ENCODE measurements around the gene CMA1. TPM values are rescaled to one million over a fixed set of nuclear protein-coding genes. Genes with fewer than 3 reads are reported as not detected.
A peak's percentile ranks its signal among the peaks of the same experiment; 100 is the strongest.

The CMA1 gene
- total RNA-seq, 1 experiment from 2014 or later: not detected

DNA sequence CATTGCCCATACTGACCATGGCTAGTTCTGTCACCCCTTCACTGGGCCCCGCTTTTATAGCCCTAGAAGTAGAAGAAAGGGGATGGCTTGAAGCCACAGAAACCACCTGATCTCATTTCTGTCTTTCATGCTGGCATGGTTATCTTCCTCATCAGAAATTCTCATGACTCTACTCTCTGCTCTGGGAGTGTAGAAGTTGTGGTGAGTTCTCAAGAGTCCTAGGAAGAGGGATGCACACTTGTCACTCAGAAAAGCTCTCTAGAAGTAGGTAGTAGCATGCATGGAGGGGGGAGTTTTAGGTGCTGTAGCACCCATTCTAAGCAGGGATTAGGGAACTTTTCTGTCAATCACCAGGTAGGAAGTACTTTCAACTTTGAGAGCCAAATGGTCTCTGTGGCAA lies 6.1 kb upstream of the CMA1 start:
- Histone ChIP-seq H3K27ac (ENCODE audit: low read length) (no peak overlapping the region), H3K4me3 (ENCODE audit: low read depth in 2 of 2, low read length in 2 of 2) (no peak overlapping the region), H3K9me3 (ENCODE audit: control insufficient read depth, insufficient read depth, low read depth, low read length) (no peaks in the 10 kb centered on the region), H3K27me3 (ENCODE audit: control insufficient read depth, insufficient read depth, low read length) (no peaks in the 10 kb centered on the region), H3K36me3 (ENCODE audit: control insufficient read depth, insufficient read depth, low read length) (no peaks in the 10 kb centered on the region), H3K4me1 (ENCODE audit: control insufficient read depth, insufficient read depth, low read length) (no peaks in the 10 kb centered on the region)
- in situ Hi-C loops (cut with HindIII; ENCODE audit: low pct_unique_long_range_greater_than_20kb, low sequenced_read_pairs): no loop called here
- TF ChIP-seq, protein P1, sequence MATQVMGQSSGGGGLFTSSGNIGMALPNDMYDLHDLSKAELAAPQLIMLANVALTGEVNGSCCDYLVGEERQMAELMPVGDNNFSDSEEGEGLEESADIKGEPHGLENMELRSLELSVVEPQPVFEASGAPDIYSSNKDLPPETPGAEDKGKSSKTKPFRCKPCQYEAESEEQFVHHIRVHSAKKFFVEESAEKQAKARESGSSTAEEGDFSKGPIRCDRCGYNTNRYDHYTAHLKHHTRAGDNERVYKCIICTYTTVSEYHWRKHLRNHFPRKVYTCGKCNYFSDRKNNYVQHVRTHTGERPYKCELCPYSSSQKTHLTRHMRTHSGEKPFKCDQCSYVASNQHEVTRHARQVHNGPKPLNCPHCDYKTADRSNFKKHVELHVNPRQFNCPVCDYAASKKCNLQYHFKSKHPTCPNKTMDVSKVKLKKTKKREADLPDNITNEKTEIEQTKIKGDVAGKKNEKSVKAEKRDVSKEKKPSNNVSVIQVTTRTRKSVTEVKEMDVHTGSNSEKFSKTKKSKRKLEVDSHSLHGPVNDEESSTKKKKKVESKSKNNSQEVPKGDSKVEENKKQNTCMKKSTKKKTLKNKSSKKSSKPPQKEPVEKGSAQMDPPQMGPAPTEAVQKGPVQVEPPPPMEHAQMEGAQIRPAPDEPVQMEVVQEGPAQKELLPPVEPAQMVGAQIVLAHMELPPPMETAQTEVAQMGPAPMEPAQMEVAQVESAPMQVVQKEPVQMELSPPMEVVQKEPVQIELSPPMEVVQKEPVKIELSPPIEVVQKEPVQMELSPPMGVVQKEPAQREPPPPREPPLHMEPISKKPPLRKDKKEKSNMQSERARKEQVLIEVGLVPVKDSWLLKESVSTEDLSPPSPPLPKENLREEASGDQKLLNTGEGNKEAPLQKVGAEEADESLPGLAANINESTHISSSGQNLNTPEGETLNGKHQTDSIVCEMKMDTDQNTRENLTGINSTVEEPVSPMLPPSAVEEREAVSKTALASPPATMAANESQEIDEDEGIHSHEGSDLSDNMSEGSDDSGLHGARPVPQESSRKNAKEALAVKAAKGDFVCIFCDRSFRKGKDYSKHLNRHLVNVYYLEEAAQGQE (IDR thresholded peaks at IDR 0.05; ENCODE audit: insufficient read depth in 1 of 2, low read depth in 2 of 2, low read length in 1 of 2): no peak
- no peak for TF ChIP-seq TCF7L2 (IDR thresholded peaks at IDR 0.05; ENCODE audit: low read depth, low read length)
- TF ChIP-seq, protein P2, sequence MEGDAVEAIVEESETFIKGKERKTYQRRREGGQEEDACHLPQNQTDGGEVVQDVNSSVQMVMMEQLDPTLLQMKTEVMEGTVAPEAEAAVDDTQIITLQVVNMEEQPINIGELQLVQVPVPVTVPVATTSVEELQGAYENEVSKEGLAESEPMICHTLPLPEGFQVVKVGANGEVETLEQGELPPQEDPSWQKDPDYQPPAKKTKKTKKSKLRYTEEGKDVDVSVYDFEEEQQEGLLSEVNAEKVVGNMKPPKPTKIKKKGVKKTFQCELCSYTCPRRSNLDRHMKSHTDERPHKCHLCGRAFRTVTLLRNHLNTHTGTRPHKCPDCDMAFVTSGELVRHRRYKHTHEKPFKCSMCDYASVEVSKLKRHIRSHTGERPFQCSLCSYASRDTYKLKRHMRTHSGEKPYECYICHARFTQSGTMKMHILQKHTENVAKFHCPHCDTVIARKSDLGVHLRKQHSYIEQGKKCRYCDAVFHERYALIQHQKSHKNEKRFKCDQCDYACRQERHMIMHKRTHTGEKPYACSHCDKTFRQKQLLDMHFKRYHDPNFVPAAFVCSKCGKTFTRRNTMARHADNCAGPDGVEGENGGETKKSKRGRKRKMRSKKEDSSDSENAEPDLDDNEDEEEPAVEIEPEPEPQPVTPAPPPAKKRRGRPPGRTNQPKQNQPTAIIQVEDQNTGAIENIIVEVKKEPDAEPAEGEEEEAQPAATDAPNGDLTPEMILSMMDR (IDR thresholded peaks at IDR 0.05): no peak
- TF ChIP-seq SIN3A (IDR thresholded peaks at IDR 0.05; ENCODE audit: borderline replicate concordance, insufficient read depth, low read depth, low read length): no peak
- no peak for TF ChIP-seq POLR2AphosphoS5 (IDR thresholded peaks at IDR 0.05; ENCODE audit: low read depth, low read length)
- ChIA-PET POLR2A (no interaction called here), CTCF (no interaction called here)
- DNase-seq (ENCODE audit: low read depth, low spot score) (no peak), ATAC-seq (no peak)
- intact Hi-C loops (cut with micrococcal nuclease; ENCODE audit: unreplicated experiment): no loop called here
- BruUV-seq (replicated peaks): no TSS peak

DNA sequence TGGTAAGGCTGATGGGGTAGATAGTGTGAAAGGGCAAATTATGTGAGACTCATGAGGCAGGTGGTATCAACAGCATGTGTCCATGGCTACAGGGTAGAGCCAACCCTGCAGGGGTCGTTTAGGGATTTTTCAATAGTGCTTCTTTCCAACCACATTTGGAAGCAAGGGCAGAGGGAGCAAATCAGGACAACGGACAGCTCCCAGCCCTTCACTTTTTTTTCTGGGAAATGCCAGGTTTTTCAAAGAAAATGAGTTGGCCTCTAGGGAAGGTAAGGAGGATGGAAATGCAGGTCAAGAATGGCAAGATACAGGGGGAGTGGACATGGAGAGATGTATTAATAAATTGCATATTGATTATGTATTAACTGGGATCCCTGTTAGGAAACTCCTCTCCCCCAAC lies 4.9 kb upstream of the CMA1 start:
- H3K4me3 ChIP-seq (ENCODE audit: low read depth in 2 of 2, low read length in 2 of 2): no peak overlapping the region
- ChIA-PET CTCF (no interaction called here), POLR2A (no interaction called here)
- no peaks in the 10 kb centered on the region for H3K27me3 ChIP-seq (ENCODE audit: control insufficient read depth, insufficient read depth, low read length)
- BruUV-seq (replicated peaks): no TSS peak
- H3K36me3 ChIP-seq (ENCODE audit: control insufficient read depth, insufficient read depth, low read length): no peaks in the 10 kb centered on the region
- H3K4me1 ChIP-seq (ENCODE audit: control insufficient read depth, insufficient read depth, low read length): no peaks in the 10 kb centered on the region
- in situ Hi-C loops (cut with HindIII; ENCODE audit: low pct_unique_long_range_greater_than_20kb, low sequenced_read_pairs): no loop called here
- ATAC-seq: no peak
- H3K27ac ChIP-seq (ENCODE audit: low read length): no peak overlapping the region
- intact Hi-C loops (cut with micrococcal nuclease; ENCODE audit: unreplicated experiment): no loop called here
- no peaks in the 10 kb centered on the region for H3K9me3 ChIP-seq (ENCODE audit: control insufficient read depth, insufficient read depth, low read depth, low read length)
- TF ChIP-seq SIN3A (IDR thresholded peaks at IDR 0.05; ENCODE audit: borderline replicate concordance, insufficient read depth, low read depth, low read length): no peak
- TF ChIP-seq, protein P1 (IDR thresholded peaks at IDR 0.05; ENCODE audit: insufficient read depth in 1 of 2, low read depth in 2 of 2, low read length in 1 of 2): peak; percentile 68 to 72; a peak in 3 of 4 replicates
- no peak for DNase-seq (ENCODE audit: low read depth, low spot score)
